Liver (tissue), 9 donors: ENCODE data around the gene TMEM115. TPM values are rescaled to one million over a fixed set of nuclear protein-coding genes. Genes with fewer than 3 reads are reported as not detected.

Experiments used
- DNase-seq: peaks from one replicate; pipeline ENCODE4 v3.0.0-alpha.2; 2017; ENCODE audit warnings: low spot score
- H3K27ac ChIP-seq, 2 donors: one replicate each; pipeline ENCODE4 v1.7.0; 2013; ENCODE audit warnings: inconsistent platforms in 2 of 2, low read length in 2 of 2, control low read depth in 1 of 2, low read depth in 1 of 2, mild to moderate bottlenecking in 1 of 2
- H3K27me3 ChIP-seq, 4 donors: one replicate each; pipeline versions ENCODE4 v1.6.1 to v1.7.0; 2013; ENCODE audit warnings: low read length in 3 of 4, inconsistent platforms in 1 of 4, mild to moderate bottlenecking in 1 of 4, moderate library complexity in 1 of 4; ENCODE audit not compliant: control insufficient read depth in 4 of 4, insufficient read depth in 4 of 4
- H3K36me3 ChIP-seq, 4 donors: one replicate each; pipeline versions ENCODE4 v1.6.1 to v1.7.0; 2013; ENCODE audit warnings: low read length in 3 of 4, mild to moderate bottlenecking in 3 of 4, low read depth in 1 of 4, moderate library complexity in 1 of 4; ENCODE audit not compliant: control insufficient read depth in 4 of 4, insufficient read depth in 3 of 4
- H3K4me1 ChIP-seq, 4 donors: one replicate each; pipeline versions ENCODE4 v1.6.1 to v1.7.0; 2013; ENCODE audit warnings: low read length in 3 of 4, mild to moderate bottlenecking in 3 of 4, moderate library complexity in 1 of 4; ENCODE audit not compliant: control insufficient read depth in 4 of 4, insufficient read depth in 4 of 4
- H3K4me3 ChIP-seq, 3 donors: one replicate each; pipeline versions ENCODE4 v1.6.1 to v1.7.0; 2013; ENCODE audit warnings: low read length in 3 of 3, control low read depth in 1 of 3, low read depth in 1 of 3, mild to moderate bottlenecking in 1 of 3
- H3K9ac ChIP-seq, 2 donors: one replicate each; pipeline ENCODE4 v1.7.0; 2013; ENCODE audit warnings: low read length in 2 of 2, mild to moderate bottlenecking in 2 of 2, moderate library complexity in 2 of 2, control low read depth in 1 of 2, low read depth in 1 of 2
- H3K9me3 ChIP-seq, 4 donors: one replicate each; pipeline versions ENCODE4 v1.6.1 to v1.7.0; 2013; ENCODE audit warnings: low read length in 3 of 4; ENCODE audit not compliant: control insufficient read depth in 4 of 4
- EGR1 ChIP-seq, 2 donors: IDR thresholded peaks; 2 replicates each; pipeline ENCODE4 v1.6.1; 2016 to 2018; ENCODE audit warnings: antibody characterized with exemption in 2 of 2, low read depth in 2 of 2
- FOXA1 ChIP-seq: IDR thresholded peaks from 2 replicates; pipeline ENCODE4 v1.6.1; 2016; ENCODE audit warnings: antibody characterized with exemption
- FOXA2 ChIP-seq: IDR thresholded peaks from 2 replicates; pipeline ENCODE4 v1.6.1; 2016; ENCODE audit warnings: antibody characterized with exemption
- GABPA ChIP-seq, 2 donors: IDR thresholded peaks in 1 of 2; conservative IDR thresholded peaks in 1 of 2; 2 replicates each; pipeline ENCODE4 v1.6.1; 2016; ENCODE audit warnings: antibody characterized with exemption in 2 of 2, mild to moderate bottlenecking in 1 of 2, moderate library complexity in 1 of 2
- HNF4A ChIP-seq, 2 donors: conservative IDR thresholded peaks; 2 replicates each; pipeline ENCODE4 v1.6.1; 2016; ENCODE audit warnings: antibody characterized with exemption in 2 of 2, mild to moderate bottlenecking in 2 of 2
- HNF4G ChIP-seq: IDR thresholded peaks from 2 replicates; pipeline ENCODE4 v1.6.1; 2016; ENCODE audit warnings: antibody characterized with exemption
- JUND ChIP-seq, 2 donors: IDR thresholded peaks; 2 replicates each; pipeline ENCODE4 v1.6.1; 2016; ENCODE audit warnings: antibody characterized with exemption in 2 of 2
- NR2F2 ChIP-seq: IDR thresholded peaks from 2 replicates; pipeline ENCODE4 v1.6.1; 2016; ENCODE audit warnings: antibody characterized with exemption
- RAD21 ChIP-seq, 2 donors: IDR thresholded peaks; 2 replicates each; pipeline ENCODE4 v1.6.1; 2016; ENCODE audit warnings: antibody characterized with exemption in 2 of 2, mild to moderate bottlenecking in 2 of 2
- RXRA ChIP-seq, 2 donors: IDR thresholded peaks; 2 replicates each; pipeline ENCODE4 v1.6.1; 2017 to 2018; ENCODE audit warnings: antibody characterized with exemption in 2 of 2, mild to moderate bottlenecking in 1 of 2
- SP1 ChIP-seq: IDR thresholded peaks from 2 replicates; pipeline ENCODE4 v1.6.1; 2018; ENCODE audit warnings: antibody characterized with exemption, mild to moderate bottlenecking
- TAF1 ChIP-seq: conservative IDR thresholded peaks from 2 replicates; pipeline ENCODE4 v1.6.1; 2016; ENCODE audit warnings: antibody characterized with exemption, mild to moderate bottlenecking
- YY1 ChIP-seq: IDR thresholded peaks from 2 replicates; pipeline ENCODE4 v1.6.1; 2016; ENCODE audit warnings: antibody characterized with exemption, mild to moderate bottlenecking
- WGBS: extraction: QIAGEN DNeasy Blood & Tissue Kit; methylation state at CpG from one replicate; pipeline ENCODE4 v1.1.7; 2013; 5-methylcytosine and 5-hydroxymethylcytosine counted together
- polyA plus RNA-seq, 2 donors: library from polyadenylated mRNA; stranded (reverse) in 1 of 2; unstranded in 1 of 2; fragments of 200-250 nt in 1 of 2; fragments of >200 nt in 1 of 2; fragmentation: Nextera tagmentation in 1 of 2; extraction: Ambion mirVana in 1 of 2; gene quantifications; one replicate each; pipeline versions ENCODE4 v1.2.1 to v1.2.3, GENCODE V29; 2013 to 2015
- total RNA-seq, 2 donors: library from RNA; depleted of rRNA; stranded (reverse); fragments of >200 nt; gene quantifications; one replicate each; pipeline ENCODE4 v1.2.3, GENCODE V29; 2014
- TF ChIP-seq, protein P1 (sequence below): IDR thresholded peaks from 2 replicates; pipeline ENCODE4 v1.6.1; 2016; ENCODE audit warnings: antibody characterized with exemption
- TF ChIP-seq, protein P2 (sequence below): IDR thresholded peaks from 2 replicates; pipeline ENCODE4 v1.6.1; 2016; ENCODE audit warnings: antibody characterized with exemption
- TF ChIP-seq, protein P3 (sequence below): IDR thresholded peaks from 2 replicates; pipeline ENCODE4 v1.6.1; 2016; ENCODE audit warnings: antibody characterized with exemption, mild to moderate bottlenecking
- TF ChIP-seq, protein P4 (sequence below): IDR thresholded peaks from 2 replicates; pipeline ENCODE4 v1.6.1; 2016; ENCODE audit warnings: antibody characterized with exemption
- TF ChIP-seq, protein P5 (sequence below): fragments of 150-350 bp; IDR thresholded peaks from 2 replicates; pipeline ENCODE4 v1.5.1; 2017; ENCODE audit warnings: improper control_type of control experiment, low read depth, low read length; ENCODE audit not compliant: missing input control
- donor health status: healthy.
- donor health status: healthy.
- donor health status: healthy.
- donor health status: healthy.
- donor health status: healthy.

TMEM115 gene
- total and polyA plus RNA-seq, 4 donors, result 18.6 to 23.0 (median 19.8) TPM

DNA sequence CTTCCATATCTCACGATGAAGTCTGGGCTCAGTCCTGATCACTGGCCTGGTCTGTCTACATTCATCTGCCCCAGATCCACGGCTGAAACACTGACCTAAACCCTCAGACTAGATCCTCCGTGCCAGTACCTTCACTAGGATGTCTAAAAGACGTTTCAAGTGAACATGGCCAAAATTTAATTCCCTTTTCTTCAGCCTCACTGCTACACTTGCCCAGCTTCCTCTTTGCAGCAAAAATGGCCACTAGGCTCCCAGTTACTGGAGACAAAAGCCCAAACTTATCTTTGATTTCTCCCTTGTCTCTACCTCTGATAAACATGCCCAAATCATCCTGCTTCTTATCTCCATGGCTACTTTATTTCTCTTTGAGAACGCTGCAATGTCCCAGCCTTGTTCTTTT lies 20.4 kb downstream of the TMEM115 start:
- Histone ChIP-seq H3K9ac (peak overlapping the region in 1 of 2 donors; percentile 52), H3K4me3 (peak overlapping the region in 1 of 3 donors; percentile 12)
- TF ChIP-seq GABPA (IDR thresholded peaks at IDR 0.05 in 1 of 2, conservative IDR thresholded peaks at IDR 0.05 in 1 of 2), result no peak
- TF ChIP-seq, protein P1, sequence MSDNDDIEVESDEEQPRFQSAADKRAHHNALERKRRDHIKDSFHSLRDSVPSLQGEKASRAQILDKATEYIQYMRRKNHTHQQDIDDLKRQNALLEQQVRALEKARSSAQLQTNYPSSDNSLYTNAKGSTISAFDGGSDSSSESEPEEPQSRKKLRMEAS, result no peak

DNA sequence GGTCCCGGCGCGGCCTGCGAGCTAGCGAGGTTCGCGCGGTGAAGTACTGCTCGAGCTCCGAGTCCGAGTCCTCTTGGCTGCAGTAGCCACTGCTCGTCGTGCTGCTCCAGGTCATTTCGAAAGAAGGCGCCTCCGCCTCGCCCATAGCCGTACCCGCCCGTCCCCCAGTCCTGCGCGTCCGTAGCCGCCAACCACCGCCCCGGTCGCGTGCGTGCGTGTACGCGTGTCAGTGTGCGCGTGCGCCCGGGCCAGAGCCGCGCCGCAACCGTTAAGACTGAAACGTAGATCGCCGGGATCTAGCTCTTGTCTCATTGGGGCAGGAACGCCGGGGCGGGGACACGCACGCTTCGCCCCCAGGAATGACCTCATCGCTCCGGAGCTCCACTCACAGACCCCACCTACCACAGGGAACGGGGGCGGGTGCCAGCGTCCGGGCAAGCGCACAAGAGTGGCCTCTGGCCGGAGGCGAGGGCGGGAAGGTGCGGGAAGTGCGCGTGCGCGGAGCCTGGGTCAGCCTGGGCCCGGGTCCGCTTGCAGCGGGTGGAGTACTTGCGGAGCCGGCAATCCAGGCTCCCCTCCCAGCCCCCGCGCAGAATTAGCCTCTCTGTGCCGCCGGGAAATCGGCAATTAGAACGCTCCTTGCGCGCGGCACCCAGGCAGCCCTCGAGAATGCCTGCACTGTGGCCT lies 22.0 kb downstream of the TMEM115 start:
- peak overlapping the region; percentile 78 to 99 for H3K9ac ChIP-seq
- peak overlapping the region; percentile 92 to 99 for H3K27ac ChIP-seq
- no peaks in the 10 kb centered on the region for H3K9me3 ChIP-seq
- peaks cover 8 to 46% (median 20%) of the 10 kb centered on the region in 4 donors for H3K4me1 ChIP-seq
- TF ChIP-seq GABPA (IDR thresholded peaks at IDR 0.05 in 1 of 2, conservative IDR thresholded peaks at IDR 0.05 in 1 of 2) (peak in 1 of 2 donors; percentile 55), FOXA2 (no peak), HNF4G (no peak), TAF1 (peak; percentile 46), FOXA1 (no peak), RAD21 (IDR thresholded peaks at IDR 0.05) (no peak), SP1 (peak; percentile 75), JUND (IDR thresholded peaks at IDR 0.05) (peak; percentile 96 to 98), RXRA (IDR thresholded peaks at IDR 0.05) (peak in 1 of 2 donors; percentile 35), HNF4A (conservative IDR thresholded peaks at IDR 0.05) (peak; percentile 19 to 29), NR2F2 (no peak), YY1 (peak; percentile 65), EGR1 (IDR thresholded peaks at IDR 0.05; ENCODE audit: low read depth in 2 of 2) (peak; percentile 93 to 94)
- TF ChIP-seq, protein P2, sequence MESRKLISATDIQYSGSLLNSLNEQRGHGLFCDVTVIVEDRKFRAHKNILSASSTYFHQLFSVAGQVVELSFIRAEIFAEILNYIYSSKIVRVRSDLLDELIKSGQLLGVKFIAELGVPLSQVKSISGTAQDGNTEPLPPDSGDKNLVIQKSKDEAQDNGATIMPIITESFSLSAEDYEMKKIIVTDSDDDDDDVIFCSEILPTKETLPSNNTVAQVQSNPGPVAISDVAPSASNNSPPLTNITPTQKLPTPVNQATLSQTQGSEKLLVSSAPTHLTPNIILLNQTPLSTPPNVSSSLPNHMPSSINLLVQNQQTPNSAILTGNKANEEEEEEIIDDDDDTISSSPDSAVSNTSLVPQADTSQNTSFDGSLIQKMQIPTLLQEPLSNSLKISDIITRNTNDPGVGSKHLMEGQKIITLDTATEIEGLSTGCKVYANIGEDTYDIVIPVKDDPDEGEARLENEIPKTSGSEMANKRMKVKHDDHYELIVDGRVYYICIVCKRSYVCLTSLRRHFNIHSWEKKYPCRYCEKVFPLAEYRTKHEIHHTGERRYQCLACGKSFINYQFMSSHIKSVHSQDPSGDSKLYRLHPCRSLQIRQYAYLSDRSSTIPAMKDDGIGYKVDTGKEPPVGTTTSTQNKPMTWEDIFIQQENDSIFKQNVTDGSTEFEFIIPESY, result no peak
- TF ChIP-seq, protein P3, sequence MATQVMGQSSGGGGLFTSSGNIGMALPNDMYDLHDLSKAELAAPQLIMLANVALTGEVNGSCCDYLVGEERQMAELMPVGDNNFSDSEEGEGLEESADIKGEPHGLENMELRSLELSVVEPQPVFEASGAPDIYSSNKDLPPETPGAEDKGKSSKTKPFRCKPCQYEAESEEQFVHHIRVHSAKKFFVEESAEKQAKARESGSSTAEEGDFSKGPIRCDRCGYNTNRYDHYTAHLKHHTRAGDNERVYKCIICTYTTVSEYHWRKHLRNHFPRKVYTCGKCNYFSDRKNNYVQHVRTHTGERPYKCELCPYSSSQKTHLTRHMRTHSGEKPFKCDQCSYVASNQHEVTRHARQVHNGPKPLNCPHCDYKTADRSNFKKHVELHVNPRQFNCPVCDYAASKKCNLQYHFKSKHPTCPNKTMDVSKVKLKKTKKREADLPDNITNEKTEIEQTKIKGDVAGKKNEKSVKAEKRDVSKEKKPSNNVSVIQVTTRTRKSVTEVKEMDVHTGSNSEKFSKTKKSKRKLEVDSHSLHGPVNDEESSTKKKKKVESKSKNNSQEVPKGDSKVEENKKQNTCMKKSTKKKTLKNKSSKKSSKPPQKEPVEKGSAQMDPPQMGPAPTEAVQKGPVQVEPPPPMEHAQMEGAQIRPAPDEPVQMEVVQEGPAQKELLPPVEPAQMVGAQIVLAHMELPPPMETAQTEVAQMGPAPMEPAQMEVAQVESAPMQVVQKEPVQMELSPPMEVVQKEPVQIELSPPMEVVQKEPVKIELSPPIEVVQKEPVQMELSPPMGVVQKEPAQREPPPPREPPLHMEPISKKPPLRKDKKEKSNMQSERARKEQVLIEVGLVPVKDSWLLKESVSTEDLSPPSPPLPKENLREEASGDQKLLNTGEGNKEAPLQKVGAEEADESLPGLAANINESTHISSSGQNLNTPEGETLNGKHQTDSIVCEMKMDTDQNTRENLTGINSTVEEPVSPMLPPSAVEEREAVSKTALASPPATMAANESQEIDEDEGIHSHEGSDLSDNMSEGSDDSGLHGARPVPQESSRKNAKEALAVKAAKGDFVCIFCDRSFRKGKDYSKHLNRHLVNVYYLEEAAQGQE, result peak; percentile 63
- TF ChIP-seq, protein P4, sequence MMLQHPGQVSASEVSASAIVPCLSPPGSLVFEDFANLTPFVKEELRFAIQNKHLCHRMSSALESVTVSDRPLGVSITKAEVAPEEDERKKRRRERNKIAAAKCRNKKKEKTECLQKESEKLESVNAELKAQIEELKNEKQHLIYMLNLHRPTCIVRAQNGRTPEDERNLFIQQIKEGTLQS, result no peak
- TF ChIP-seq, protein P1, result peak; percentile 24
- TF ChIP-seq, protein P5, sequence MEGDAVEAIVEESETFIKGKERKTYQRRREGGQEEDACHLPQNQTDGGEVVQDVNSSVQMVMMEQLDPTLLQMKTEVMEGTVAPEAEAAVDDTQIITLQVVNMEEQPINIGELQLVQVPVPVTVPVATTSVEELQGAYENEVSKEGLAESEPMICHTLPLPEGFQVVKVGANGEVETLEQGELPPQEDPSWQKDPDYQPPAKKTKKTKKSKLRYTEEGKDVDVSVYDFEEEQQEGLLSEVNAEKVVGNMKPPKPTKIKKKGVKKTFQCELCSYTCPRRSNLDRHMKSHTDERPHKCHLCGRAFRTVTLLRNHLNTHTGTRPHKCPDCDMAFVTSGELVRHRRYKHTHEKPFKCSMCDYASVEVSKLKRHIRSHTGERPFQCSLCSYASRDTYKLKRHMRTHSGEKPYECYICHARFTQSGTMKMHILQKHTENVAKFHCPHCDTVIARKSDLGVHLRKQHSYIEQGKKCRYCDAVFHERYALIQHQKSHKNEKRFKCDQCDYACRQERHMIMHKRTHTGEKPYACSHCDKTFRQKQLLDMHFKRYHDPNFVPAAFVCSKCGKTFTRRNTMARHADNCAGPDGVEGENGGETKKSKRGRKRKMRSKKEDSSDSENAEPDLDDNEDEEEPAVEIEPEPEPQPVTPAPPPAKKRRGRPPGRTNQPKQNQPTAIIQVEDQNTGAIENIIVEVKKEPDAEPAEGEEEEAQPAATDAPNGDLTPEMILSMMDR, result no peak
- WGBS, result under 1% methylated on average over 79 of the region's 79 CpGs
- H3K4me3 ChIP-seq, result peak overlapping the region; percentile 70 to 94 (median 70)
- no peaks in the 10 kb centered on the region for H3K36me3 ChIP-seq
- DNase-seq, result peak; percentile 94
- H3K27me3 ChIP-seq, result no peaks in the 10 kb centered on the region

More for the DNA sequence above, 20.4 kb downstream of the TMEM115 start:
- Histone ChIP-seq H3K36me3 (no peaks in the 10 kb centered on the region), H3K27me3 (no peaks in the 10 kb centered on the region), H3K27ac (peak overlapping the region; percentile 92 to 99), H3K4me1 (peaks cover 6 to 40% (median 20%) of the 10 kb centered on the region in 4 donors), H3K9me3 (no peaks in the 10 kb centered on the region)
- 74% methylated on average over 5 of the region's 5 CpGs for WGBS
- DNase-seq, result no peak
